Esophagus squamous epithelium (tissue), 5 donors: Measurements from ENCODE around the gene CAPG. TPM values are rescaled to one million over a fixed set of nuclear protein-coding genes. Genes with fewer than 3 reads are reported as not detected.

Experiments used
- DNase-seq: peaks from one replicate; lab custom pipeline; 2025; lab: John Stamatoyannopoulos, UW
- H3K27ac ChIP-seq, 4 donors: fragments of 200-600 bp; sonication (generic); one replicate each; pipeline ENCODE4 v1.5.1; 2016 to 2019; ENCODE audit warnings: mild to moderate bottlenecking in 1 of 4
- H3K27me3 ChIP-seq, 4 donors: fragments of 200-600 bp; sonication (generic); 1 replicate in 3 of 4; 2 replicates in 1 of 4; pipeline versions ENCODE4 v1.5.1 to v1.6.0; 2017 to 2021; ENCODE audit warnings: antibody characterized with exemption in 1 of 4
- H3K36me3 ChIP-seq, 3 donors: fragments of 200-600 bp; sonication (generic); one replicate each; pipeline ENCODE4 v1.5.1; 2016 to 2019
- H3K4me1 ChIP-seq, 3 donors: fragments of 200-600 bp; sonication (generic); one replicate each; pipeline ENCODE4 v1.5.1; 2017 to 2019
- H3K4me3 ChIP-seq, 4 donors: fragments of 200-600 bp; sonication (generic); 1 replicate in 3 of 4; 2 replicates in 1 of 4; pipeline ENCODE4 v1.5.1; 2016 to 2019; ENCODE audit warnings: mild to moderate bottlenecking in 2 of 4, moderate library complexity in 1 of 4
- H3K9me3 ChIP-seq, 3 donors: fragments of 200-600 bp; sonication (generic); one replicate each; pipeline ENCODE4 v1.5.1; 2016 to 2019
- POLR2A ChIP-seq, 4 donors: fragments of 450-650 bp; IDR thresholded peaks; one replicate each; pipeline ENCODE4 v1.6.1; 2017; ENCODE audit warnings: antibody characterized with exemption in 4 of 4, mild to moderate bottlenecking in 4 of 4, moderate library complexity in 3 of 4
- WGBS, 2 donors: methylation state at CpG; one replicate each; pipeline ENCODE4 v1.1.5; 2018; 5-methylcytosine and 5-hydroxymethylcytosine counted together
- intact Hi-C: fragments of 100-400 bp; cut with DNase I; formaldehyde crosslinking; loops from one replicate; pipeline ENCODE4 v1.15.0; 2022
- total RNA-seq, 4 donors: library from RNA; depleted of rRNA; stranded (reverse); fragments of >200 nt; gene quantifications; one replicate each; pipeline ENCODE4 v1.1.0, GENCODE V29; 2016
- TF ChIP-seq, protein P1 (sequence below), 6 experiments: fragments of 450-650 bp in 4 of 6; fragments of 200-600 bp in 2 of 6; sonication (generic) in 2 of 6; IDR thresholded peaks; one replicate each; pipeline ENCODE4 v1.5.1; 2016 to 2019; ENCODE audit warnings: antibody characterized with exemption in 6 of 6, mild to moderate bottlenecking in 4 of 6, moderate library complexity in 4 of 6
- donor health status: DM: yes; HTN: yes; CAD: no.

CAPG gene
- total RNA-seq, 4 donors from 2014 or later = 185 to 301 (median 221) TPM

DNA sequence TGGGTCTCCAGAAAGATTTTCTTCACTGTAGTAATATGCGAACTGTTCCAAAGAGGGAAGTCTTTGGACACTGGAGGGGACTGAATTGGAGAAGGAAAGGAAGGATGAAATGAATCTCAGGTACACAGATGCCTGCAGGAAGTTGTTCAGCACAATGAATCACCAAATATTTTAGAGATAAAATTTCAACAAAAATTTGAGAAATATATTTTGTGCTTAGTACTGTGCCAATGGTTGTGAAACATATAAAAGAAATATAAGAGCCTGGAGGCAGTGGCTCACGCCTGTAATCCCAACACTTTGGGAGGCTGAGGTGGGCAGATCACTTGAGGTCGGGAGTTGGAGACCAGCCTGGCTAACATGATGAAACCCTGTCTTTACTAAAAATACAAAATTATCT, 52.4 kb downstream of the CAPG start:
- DNase-seq = no peak
- Histone ChIP-seq H3K9me3 (no peaks in the 10 kb centered on the region), H3K27me3 (no peaks in the 10 kb centered on the region), H3K27ac (no peak overlapping the region), H3K36me3 (peaks cover 6 to 67% (median 12%) of the 10 kb centered on the region in 3 donors), H3K4me3 (no peak overlapping the region), H3K4me1 (peaks cover 11 to 52% (median 13%) of the 10 kb centered on the region in 3 donors)
- TF ChIP-seq, protein P1, sequence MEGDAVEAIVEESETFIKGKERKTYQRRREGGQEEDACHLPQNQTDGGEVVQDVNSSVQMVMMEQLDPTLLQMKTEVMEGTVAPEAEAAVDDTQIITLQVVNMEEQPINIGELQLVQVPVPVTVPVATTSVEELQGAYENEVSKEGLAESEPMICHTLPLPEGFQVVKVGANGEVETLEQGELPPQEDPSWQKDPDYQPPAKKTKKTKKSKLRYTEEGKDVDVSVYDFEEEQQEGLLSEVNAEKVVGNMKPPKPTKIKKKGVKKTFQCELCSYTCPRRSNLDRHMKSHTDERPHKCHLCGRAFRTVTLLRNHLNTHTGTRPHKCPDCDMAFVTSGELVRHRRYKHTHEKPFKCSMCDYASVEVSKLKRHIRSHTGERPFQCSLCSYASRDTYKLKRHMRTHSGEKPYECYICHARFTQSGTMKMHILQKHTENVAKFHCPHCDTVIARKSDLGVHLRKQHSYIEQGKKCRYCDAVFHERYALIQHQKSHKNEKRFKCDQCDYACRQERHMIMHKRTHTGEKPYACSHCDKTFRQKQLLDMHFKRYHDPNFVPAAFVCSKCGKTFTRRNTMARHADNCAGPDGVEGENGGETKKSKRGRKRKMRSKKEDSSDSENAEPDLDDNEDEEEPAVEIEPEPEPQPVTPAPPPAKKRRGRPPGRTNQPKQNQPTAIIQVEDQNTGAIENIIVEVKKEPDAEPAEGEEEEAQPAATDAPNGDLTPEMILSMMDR (IDR thresholded peaks at IDR 0.05) = no peak
- TF ChIP-seq POLR2A (IDR thresholded peaks at IDR 0.05) = no peak
- WGBS, 2 donors = 48 to 55% methylated on average over 3 of the region's 3 CpGs
- intact Hi-C loops = no loop called here

DNA sequence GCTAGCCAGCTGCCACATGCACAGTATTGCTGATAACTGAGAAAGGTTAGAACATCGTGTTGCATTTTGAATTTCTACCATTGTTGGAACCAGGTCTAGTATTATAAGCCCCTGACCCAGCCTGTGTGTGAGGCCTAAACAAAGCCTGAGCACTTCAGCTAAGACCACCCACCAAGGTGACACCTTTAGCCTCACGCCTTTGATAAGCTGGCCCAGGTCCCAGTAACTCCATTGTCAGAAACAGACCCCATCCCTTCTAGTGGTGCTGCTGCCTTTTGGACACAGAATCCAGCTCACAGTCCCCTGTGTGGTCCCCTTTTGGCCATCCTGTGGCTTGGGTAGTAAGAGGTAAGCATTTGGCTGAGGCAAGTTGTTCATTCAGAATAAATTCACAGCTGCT, 54.0 kb downstream of the CAPG start:
- Histone ChIP-seq H3K9me3 (no peaks in the 10 kb centered on the region), H3K4me1 (peaks cover 11 to 67% (median 25%) of the 10 kb centered on the region in 3 donors), H3K36me3 (peaks cover 10 to 60% (median 15%) of the 10 kb centered on the region in 3 donors), H3K4me3 (no peak overlapping the region), H3K27me3 (no peaks in the 10 kb centered on the region), H3K27ac (no peak overlapping the region)
- 79 to 93% methylated on average over 2 of the region's 2 CpGs for WGBS, 2 donors
- no peak for TF ChIP-seq POLR2A (IDR thresholded peaks at IDR 0.05)
- TF ChIP-seq, protein P1 (IDR thresholded peaks at IDR 0.05) = no peak
- no peak for DNase-seq
- intact Hi-C loops = no loop called here

DNA sequence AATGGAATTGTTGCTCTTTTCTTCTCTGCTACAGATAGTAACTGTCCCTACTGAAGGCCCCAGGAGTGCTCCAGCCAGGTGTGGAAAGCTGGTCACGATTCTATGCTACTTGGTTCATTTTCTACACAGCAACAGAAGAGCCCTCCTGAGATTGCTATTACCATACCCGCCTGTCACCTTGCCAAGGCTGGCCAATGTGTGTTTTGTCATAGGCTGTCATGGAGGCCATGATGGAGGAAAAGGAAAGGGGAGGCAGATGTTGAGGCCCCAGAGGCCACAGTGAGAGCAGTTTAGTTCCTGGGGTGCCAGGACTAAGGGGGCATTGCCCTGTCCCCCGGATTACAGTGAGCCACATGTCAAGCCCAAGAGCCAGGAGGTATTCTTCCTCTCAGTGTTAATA, 54.6 kb downstream of the CAPG start:
- intact Hi-C loops = no loop called here
- Histone ChIP-seq H3K4me1 (peaks cover 11 to 74% (median 25%) of the 10 kb centered on the region in 3 donors), H3K36me3 (peaks cover 17 to 60% (median 21%) of the 10 kb centered on the region in 3 donors), H3K9me3 (no peaks in the 10 kb centered on the region), H3K27me3 (no peaks in the 10 kb centered on the region), H3K4me3 (peak overlapping the region; percentile 68 to 92 (median 87)), H3K27ac (peak overlapping the region; percentile 93 to 97 (median 94))
- WGBS, 2 donors = 71 to 75% methylated on average over 2 to 3 of the region's 3 CpGs
- DNase-seq = no peak
- TF ChIP-seq POLR2A (IDR thresholded peaks at IDR 0.05) = no peak
- TF ChIP-seq, protein P1 (IDR thresholded peaks at IDR 0.05) = no peak

DNA sequence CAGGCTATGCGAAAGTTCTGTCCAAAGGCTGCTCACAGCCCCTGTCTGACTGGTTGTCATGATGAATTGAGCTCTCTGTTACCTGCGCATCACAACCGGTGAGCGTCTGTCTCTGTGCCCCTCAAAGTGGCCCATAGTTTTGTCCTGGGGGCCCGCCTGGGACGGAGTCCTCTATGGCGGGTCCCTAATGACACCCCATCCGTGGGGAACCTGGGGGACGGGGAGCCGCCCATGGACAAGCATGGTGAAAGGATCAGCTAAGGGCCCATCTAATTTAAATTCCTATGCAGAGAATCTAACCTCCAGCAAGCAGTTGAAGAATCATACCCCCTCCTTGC, 55.1 kb downstream of the CAPG start:
- intact Hi-C loops = no loop called here
- Histone ChIP-seq H3K4me1 (peaks cover 11 to 74% (median 25%) of the 10 kb centered on the region in 3 donors), H3K36me3 (peaks cover 22 to 62% (median 24%) of the 10 kb centered on the region in 3 donors), H3K9me3 (no peaks in the 10 kb centered on the region), H3K27me3 (no peaks in the 10 kb centered on the region), H3K27ac (peak overlapping the region; percentile 93 to 97 (median 94)), H3K4me3 (peak overlapping the region; percentile 68 to 92 (median 87))
- 0 to 5% methylated on average over 2 to 4 of the region's 10 CpGs for WGBS, 2 donors
- no peak for TF ChIP-seq POLR2A (IDR thresholded peaks at IDR 0.05)
- TF ChIP-seq, protein P1 (IDR thresholded peaks at IDR 0.05) = no peak
- no peak for DNase-seq

DNA sequence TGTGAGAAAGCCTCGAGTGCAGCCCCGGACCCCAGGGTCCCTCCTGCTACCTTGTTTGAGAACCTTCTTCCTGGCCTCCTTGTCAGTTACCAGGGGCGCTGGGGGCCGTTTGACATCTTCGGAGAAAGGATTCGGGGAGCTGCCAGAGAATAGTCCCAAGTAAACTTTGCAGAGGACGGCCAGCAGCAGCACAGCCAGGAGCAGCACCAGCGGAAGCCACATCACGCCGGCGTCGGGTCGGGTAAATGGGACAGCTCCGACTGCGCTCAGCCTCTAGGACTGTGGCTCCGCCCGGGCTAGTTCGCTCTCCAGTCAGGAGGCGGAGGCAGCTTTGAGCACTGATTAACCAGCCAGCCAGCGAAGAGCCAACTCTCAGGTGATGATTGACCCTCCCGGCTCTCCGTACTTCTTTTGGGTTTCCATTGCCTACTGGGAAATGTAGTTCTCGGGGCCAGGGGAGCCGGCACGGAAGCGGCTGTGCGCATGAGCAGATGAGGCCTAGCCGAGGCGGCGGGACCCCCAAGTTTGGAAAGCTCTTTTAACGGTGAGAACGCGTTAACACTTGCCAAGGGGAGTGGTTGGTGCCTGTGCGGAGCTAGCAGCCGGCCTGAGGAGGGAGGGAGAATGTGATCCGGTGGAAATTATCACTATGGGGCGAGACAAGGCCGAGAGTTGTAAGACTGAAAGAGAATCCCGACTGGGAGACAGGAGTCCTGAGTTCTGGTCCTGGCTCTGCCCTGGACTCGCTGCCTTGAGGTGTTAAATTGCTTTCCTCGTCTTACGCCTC, 55.7 kb downstream of the CAPG start, which contains the start of the genes ELMOD3 and RETSAT:
TSS of gene ELMOD3 (plus strand) at position 484 of the 787 bp plus-strand sequence. CDS start 2,430 bp downstream, outside the sequence.
TSS of gene RETSAT (minus strand) at position 243 of the 787 bp plus-strand sequence. CDS start at position 222, 21 bp downstream.
- Histone ChIP-seq H3K9me3 (no peaks in the 10 kb centered on the region), H3K36me3 (peaks cover 23 to 62% (median 30%) of the 10 kb centered on the region in 3 donors), H3K27me3 (no peaks in the 10 kb centered on the region), H3K27ac (peak within 1 kb of the TSS; percentile 93 to 97 (median 94)), H3K4me1 (peaks cover 11 to 74% (median 25%) of the 10 kb centered on the region in 3 donors), H3K4me3 (peak within 1 kb of the TSS; percentile 68 to 92 (median 87))
- TF ChIP-seq, protein P1 (IDR thresholded peaks at IDR 0.05) = peak in 3 of 6 experiments; percentile 7 to 24 (median 13)
- peak in 3 of 4 donors; percentile 49 to 94 (median 93) for TF ChIP-seq POLR2A (IDR thresholded peaks at IDR 0.05)
- peak; percentile 95 for DNase-seq
- 0 to 1% methylated on average over 16 to 18 of the region's 42 CpGs for WGBS, 2 donors
- intact Hi-C loops = no loop called here
